Non-pigmented ciliary epithelial cell (primary cell): ENCODE results near the gene PDX1.

ENCODE experiments used
- DNase-seq: peaks from one replicate; pipeline ENCODE4 v3.0.0-alpha.2; 2010; ENCODE audit warnings: low read depth

PDX1 gene

GRCh38 chr13:27922883-27923612 is 3.2 kb downstream of the PDX1 start:
- no peak for DNase-seq

DNA sequence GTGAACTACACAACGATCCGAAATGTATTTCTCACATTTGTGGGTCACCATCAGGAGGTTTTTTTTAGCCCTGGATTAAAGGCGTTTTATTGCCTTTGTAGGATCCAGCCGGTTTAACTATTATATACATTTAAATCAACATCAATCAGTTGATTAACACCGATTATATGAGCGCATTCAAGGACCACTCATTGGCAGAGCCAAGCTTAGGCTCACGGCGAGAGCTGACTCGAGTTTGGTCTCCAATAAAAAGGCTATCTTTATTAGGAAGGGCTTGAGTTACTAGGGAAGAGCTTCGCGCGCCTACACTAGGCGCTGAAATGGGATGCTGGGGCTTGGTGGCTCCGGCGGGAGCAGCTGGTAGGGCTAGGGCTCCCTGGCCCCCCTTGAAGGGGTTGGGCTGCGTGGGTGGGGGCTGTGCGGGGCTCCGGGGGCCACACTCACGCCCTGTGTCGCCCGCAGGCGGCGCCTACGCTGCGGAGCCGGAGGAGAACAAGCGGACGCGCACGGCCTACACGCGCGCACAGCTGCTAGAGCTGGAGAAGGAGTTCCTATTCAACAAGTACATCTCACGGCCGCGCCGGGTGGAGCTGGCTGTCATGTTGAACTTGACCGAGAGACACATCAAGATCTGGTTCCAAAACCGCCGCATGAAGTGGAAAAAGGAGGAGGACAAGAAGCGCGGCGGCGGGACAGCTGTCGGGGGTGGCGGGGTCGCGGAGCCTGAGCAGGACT is 4.2 kb downstream of the PDX1 start:
- DNase-seq, result no peak

GRCh38 chr13:27924529-27925141 is 4.8 kb downstream of the PDX1 start:
- DNase-seq, result no peak

DNA sequence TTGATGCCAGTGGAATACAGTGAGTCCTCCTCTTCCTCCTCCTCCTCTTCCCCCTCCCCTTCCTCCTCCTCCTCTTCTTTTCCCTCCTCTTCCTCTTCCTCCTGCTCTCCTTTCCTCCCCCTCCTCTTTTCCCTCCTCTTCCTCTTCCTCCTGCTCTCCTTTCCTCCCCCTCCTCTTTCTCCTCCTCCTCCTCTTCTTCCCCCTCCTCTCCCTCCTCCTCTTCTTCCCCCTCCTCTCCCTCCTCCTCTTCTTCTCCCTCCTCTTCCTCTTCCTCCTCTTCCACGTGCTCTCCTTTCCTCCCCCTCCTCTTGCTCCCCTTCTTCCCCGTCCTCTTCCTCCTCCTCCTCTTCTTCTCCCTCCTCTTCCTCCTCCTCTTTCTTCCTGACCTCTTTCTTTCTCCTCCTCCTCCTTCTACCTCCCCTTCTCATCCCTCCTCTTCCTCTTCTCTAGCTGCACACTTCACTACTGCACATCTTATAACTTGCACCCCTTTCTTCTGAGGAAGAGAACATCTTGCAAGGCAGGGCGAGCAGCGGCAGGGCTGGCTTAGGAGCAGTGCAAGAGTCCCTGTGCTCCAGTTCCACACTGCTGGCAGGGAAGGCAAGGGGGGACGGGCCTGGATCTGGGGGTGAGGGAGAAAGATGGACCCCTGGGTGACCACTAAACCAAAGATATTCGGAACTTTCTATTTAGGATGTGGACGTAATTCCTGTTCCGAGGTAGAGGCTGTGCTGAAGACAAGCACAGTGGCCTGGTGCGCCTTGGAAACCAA is 5.6 kb downstream of the PDX1 start:
- no peak for DNase-seq

DNA sequence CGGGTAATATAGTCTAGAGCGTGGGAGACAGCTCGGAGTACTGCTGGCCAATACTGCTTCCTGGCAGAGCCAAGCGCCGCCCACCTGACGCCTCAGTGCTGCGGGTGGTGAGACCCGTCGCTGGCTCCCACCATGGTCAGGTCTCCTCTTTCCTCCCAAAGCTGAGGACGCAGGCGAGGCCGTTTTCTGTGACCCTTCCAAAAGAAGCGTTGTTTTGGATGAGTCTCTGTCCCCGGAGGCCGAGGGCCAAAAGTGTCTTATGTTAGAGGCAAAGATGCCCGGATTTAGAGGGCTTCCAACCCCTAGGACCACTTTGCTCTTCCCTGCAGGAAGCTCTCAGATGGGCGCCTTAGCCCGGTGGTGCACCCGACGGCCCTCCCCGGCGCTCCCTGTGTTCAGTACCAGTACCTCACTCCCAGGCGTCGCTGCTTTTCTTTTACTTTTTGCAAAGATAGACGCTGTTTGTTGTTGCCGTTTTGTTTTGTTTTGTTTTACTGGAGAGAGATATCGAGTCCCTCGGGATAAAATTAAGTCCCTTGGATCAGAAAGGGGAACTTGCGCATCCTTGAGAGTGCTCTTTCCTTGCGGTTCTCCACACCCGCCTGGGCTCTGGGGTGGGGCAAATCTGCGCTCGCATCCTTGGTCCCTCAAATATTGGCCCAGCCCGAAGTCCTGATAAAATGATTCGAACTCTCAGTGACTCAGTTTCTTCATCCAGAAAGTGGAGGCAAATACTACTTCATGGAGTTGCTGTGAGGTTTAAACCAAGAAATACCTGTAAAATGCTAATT is 7.0 kb downstream of the PDX1 start:
- DNase-seq, result no peak

DNA sequence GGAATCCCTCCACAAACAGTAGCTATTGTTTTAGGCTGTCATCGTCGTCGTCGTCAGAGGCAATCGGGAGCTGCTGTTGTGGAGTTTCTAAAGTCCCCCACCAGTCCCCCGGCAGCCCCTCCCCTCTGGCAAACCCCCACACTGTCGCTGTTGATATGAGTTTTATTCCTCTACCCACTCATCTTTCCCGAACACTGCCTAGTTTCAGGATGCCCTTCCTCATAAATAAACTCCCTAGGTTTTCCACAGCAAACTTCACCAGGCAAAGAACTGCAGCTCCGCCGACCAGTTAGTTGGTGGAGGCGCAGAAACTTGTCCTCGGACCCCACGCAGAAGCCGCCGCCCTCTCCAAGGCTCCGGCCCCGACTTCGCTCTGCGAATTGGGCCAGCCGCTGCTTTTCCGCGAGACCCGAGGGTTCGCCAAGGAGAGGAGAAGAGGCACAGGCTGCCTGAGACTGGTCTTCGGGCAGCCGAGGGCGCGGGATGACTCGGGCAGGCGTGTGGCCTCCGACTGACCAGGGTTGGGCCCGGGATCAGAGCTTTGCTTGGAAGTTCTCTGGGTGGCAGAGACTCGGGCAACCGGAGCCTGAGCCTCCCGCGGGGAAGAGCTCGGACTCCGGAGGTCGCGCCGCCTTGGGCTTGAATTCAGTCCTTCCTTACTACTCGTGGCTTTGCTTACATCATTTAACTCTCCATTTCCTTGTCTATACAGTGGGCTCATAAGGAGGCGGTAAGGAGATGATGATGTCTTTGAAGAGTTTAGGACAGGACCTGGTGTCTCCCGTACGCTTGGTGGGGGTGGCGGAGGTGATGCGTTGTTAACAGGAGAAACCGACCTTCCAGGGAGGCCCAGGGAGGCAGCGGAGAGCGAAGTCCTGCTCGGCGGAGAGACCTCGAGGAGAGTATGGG is 7.9 kb downstream of the PDX1 start:
- no peak for DNase-seq

DNA sequence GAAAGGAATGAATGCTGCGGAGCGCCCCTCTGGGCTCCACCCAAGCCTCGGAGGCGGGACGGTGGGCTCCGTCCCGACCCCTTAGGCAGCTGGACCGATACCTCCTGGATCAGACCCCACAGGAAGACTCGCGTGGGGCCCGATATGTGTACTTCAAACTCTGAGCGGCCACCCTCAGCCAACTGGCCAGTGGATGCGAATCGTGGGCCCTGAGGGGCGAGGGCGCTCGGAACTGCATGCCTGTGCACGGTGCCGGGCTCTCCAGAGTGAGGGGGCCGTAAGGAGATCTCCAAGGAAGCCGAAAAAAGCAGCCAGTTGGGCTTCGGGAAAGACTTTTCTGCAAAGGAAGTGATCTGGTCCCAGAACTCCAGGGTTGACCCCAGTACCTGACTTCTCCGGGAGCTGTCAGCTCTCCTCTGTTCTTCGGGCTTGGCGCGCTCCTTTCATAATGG is 8.6 kb downstream of the PDX1 start:
- DNase-seq, result no peak

GRCh38 chr13:27928805-27929753 is 9.3 kb downstream of the PDX1 start:
- DNase-seq, result no peak

DNA sequence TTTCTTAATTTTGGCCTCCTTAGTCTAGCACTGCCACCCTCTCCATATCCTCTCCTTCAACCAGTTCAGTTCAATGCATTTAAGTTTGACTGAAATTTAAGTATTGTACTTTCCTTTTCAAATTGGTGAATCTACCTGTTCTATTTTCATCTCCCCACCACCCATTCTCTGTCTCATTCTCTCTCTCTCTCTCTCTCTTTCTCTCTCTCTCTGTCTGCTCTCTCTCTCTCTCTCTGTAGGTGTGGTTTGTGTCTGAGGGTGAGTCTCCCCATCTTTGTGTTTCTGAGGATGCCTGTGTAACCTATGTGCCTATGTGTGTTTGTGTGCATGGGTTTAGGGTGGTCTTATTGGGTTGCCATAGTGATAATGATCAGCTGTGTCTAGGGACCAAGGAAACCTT is 10.1 kb downstream of the PDX1 start:
- no peak for DNase-seq

- no peak for DNase-seq
Observed at GRCh38 chr13:27933118-27933517, 13.3 kb downstream of the PDX1 start.

GRCh38 chr13:27933580-27934328 is 14.0 kb downstream of the PDX1 start:
- DNase-seq, result no peak

DNA sequence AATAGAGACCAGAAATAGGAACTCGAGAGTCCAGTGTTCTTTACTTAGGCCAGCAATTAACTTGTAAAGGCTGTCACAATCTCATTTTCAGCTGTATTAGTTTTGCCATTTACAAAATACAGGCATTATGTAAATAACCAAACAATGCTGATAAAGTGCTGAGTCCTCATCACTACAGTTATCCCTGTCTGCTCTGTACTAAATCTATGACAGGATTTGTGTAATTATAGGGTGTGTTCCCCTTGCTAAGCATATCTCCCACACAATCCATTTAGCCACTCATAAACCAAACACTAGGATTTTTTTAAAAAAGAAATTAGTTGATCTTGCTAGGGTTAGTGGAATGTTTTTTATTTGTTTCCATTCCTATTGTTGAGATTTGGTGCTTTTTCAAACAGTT is 23.2 kb downstream of the PDX1 start:
- DNase-seq, result no peak

- no peak for DNase-seq
Observed at GRCh38 chr13:27952876-27953675, 33.3 kb downstream of the PDX1 start.

DNA sequence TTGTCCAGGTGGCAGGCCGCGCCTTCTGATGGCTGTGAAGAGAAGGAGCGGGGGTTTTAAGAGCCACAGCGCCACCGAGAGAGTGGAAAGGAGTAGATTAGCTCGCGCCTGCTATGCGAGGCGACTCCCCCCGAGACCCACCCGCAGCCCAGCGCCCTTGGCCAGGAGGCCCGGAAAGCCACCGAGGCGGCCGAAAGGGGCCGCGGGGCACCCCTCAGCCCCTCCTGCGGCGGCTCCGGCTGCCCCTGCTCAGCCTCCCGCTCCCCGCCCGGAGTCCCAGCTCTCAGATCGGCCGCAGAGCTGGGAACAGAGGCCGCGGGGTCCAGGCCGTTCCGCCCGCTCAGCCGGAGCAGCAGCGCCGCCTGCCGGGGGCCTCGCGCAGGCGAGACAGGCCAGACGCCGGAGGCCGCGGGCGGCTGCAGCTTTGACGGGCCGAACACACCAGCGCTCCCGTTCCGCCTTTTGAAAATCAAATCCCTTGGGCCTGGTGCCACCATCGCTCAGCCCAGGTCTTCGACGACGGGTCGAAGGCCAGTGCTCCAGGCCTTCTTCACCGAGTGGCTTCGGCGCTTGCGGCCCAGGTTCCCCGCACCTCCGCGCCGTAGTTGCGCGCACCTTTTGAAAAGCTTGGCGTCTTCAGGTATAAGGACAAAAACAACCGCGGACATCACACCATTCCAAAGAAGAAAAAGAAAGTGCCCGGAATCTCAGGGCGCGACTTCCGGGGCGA is 34.0 kb downstream of the PDX1 start:
- DNase-seq, result no peak

GRCh38 chr13:27954406-27954851 is 34.6 kb downstream of the PDX1 start:
- no peak for DNase-seq

DNA sequence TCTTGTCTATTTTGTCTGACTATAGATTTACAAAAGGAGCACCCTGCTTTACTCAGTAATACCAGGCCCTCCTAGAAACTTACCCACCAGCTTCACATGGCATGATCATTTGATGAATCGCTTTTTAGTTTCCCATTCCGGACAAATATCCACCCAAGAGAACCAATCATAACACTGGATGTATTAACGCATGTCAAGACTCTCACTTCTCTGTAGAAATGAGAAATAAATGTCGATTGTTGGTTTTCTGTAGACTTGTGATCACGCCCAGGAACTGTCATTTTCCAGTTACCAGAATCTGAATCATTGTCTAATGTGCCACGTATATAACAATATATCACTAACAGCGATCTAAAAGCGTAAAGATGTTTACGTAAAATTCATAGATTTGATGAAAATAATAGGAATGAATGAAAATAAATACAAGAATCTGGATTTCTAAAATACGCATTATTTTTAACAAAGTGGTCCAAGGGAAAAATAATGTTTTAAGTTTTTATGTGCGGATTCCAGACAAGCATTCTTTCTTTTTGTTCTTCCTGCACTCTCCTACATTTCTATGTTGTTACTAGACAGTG is 35.3 kb downstream of the PDX1 start:
- DNase-seq, result no peak
